Measurements from ENCODE around the gene HAUS7.

Gene HAUS7

GRCh38 chrX:153499876-153500275 is 29.5 kb upstream of the HAUS7 start:
- no peak overlapping the region for H3K4ac ChIP-seq (ENCODE audit: low read length)
- H2BK5ac ChIP-seq (ENCODE audit: low read length) = no peak overlapping the region
- H3K4me1 ChIP-seq (ENCODE audit: control insufficient read depth in 2 of 2, insufficient read depth in 1 of 2, low read depth in 1 of 2, low read length in 2 of 2) = peaks cover 0 to 3% of the 10 kb centered on the region in 2 donors
- H2AFZ ChIP-seq (ENCODE audit: low read length) = no peak overlapping the region
- H4K91ac ChIP-seq (ENCODE audit: low read depth, low read length, poor library complexity) = no peak overlapping the region
- WGBS, 2 donors (ENCODE audit: extremely low coverage in 2 of 2, insufficient read length in 2 of 2, insufficient replicate concordance in 1 of 2) = no CpG with 5 or more reads among the region's 17 CpGs
- no peak overlapping the region for H3K4me2 ChIP-seq (ENCODE audit: insufficient read depth, low read length, poor library complexity, severe bottlenecking)
- no peak overlapping the region for H3K4me3 ChIP-seq (ENCODE audit: low read length in 2 of 2)
- no peak overlapping the region for H2BK15ac ChIP-seq (ENCODE audit: low read length)
- no peaks in the 10 kb centered on the region for H3K9me3 ChIP-seq (replicated peaks in 1 of 2; ENCODE audit: control insufficient read depth in 2 of 2, insufficient read depth in 1 of 2, low read depth in 1 of 2, low read length in 2 of 2)
- H3K27me3 ChIP-seq (ENCODE audit: control insufficient read depth in 3 of 3, insufficient read depth in 3 of 3, low read depth in 1 of 3, low read length in 3 of 3) = peaks cover 0 to 3% (median 0%) of the 10 kb centered on the region in 3 experiments
- no peak overlapping the region for H3K23ac ChIP-seq (ENCODE audit: low read depth, low read length, poor library complexity)
- no peak overlapping the region for H2BK12ac ChIP-seq (ENCODE audit: low read length)
- DNase-seq (ENCODE audit: low spot score) = no peak
- no peaks in the 10 kb centered on the region for H3K36me3 ChIP-seq (replicated peaks in 1 of 2; ENCODE audit: control insufficient read depth in 2 of 2, insufficient read depth in 2 of 2, low read length in 2 of 2)
- H3K9ac ChIP-seq (ENCODE audit: low read depth, low read length, poor library complexity) = no peak overlapping the region
- no peaks in the 10 kb centered on the region for H3K79me1 ChIP-seq (ENCODE audit: low read depth, low read length)
- H2AK5ac ChIP-seq (ENCODE audit: low read depth, low read length) = no peak overlapping the region
- no peak overlapping the region for H3K18ac ChIP-seq (ENCODE audit: low read length)
- H3K14ac ChIP-seq (ENCODE audit: low read length) = no peak overlapping the region
- no peak overlapping the region for H3K27ac ChIP-seq (replicated peaks; ENCODE audit: low read length)
- H4K8ac ChIP-seq (ENCODE audit: low read depth, low read length) = no peak overlapping the region
- H2BK120ac ChIP-seq (ENCODE audit: low read depth, low read length) = no peak overlapping the region

- H2BK12ac ChIP-seq (ENCODE audit: low read length) = no peak overlapping the region
- H3K79me1 ChIP-seq (ENCODE audit: low read depth, low read length) = no peaks in the 10 kb centered on the region
- H4K8ac ChIP-seq (ENCODE audit: low read depth, low read length) = no peak overlapping the region
- H3K4ac ChIP-seq (ENCODE audit: low read length) = no peak overlapping the region
- no peak overlapping the region for H3K27ac ChIP-seq (replicated peaks; ENCODE audit: low read length)
- no peak for DNase-seq (ENCODE audit: low spot score)
- H3K9me3 ChIP-seq (replicated peaks in 1 of 2; ENCODE audit: control insufficient read depth in 2 of 2, insufficient read depth in 1 of 2, low read depth in 1 of 2, low read length in 2 of 2) = no peaks in the 10 kb centered on the region
- no peak overlapping the region for H2BK15ac ChIP-seq (ENCODE audit: low read length)
- no peak overlapping the region for H2BK5ac ChIP-seq (ENCODE audit: low read length)
- H3K36me3 ChIP-seq (replicated peaks in 1 of 2; ENCODE audit: control insufficient read depth in 2 of 2, insufficient read depth in 2 of 2, low read length in 2 of 2) = no peaks in the 10 kb centered on the region
- no peak overlapping the region for H2AFZ ChIP-seq (ENCODE audit: low read length)
- H3K4me1 ChIP-seq (ENCODE audit: control insufficient read depth in 2 of 2, insufficient read depth in 1 of 2, low read depth in 1 of 2, low read length in 2 of 2) = peaks cover 1 to 3% of the 10 kb centered on the region in 2 donors
- H3K18ac ChIP-seq (ENCODE audit: low read length) = no peak overlapping the region
- no peak overlapping the region for H3K9ac ChIP-seq (ENCODE audit: low read depth, low read length, poor library complexity)
- no peak overlapping the region for H3K4me2 ChIP-seq (ENCODE audit: insufficient read depth, low read length, poor library complexity, severe bottlenecking)
- H2BK120ac ChIP-seq (ENCODE audit: low read depth, low read length) = no peak overlapping the region
- H3K27me3 ChIP-seq (ENCODE audit: control insufficient read depth in 3 of 3, insufficient read depth in 3 of 3, low read depth in 1 of 3, low read length in 3 of 3) = peaks cover 0 to 3% (median 0%) of the 10 kb centered on the region in 3 experiments
- no peak overlapping the region for H3K14ac ChIP-seq (ENCODE audit: low read length)
- H4K91ac ChIP-seq (ENCODE audit: low read depth, low read length, poor library complexity) = no peak overlapping the region
- no peak overlapping the region for H2AK5ac ChIP-seq (ENCODE audit: low read depth, low read length)
- no peak overlapping the region for H3K23ac ChIP-seq (ENCODE audit: low read depth, low read length, poor library complexity)
- no peak overlapping the region for H3K4me3 ChIP-seq (ENCODE audit: low read length in 2 of 2)
- no CpG with 5 or more reads among the region's 15 CpGs for WGBS, 2 donors (ENCODE audit: extremely low coverage in 2 of 2, insufficient read length in 2 of 2, insufficient replicate concordance in 1 of 2)
These were observed 29.0 kb upstream of the HAUS7 start for GRCh38 chrX:153499341-153499740.

GRCh38 chrX:153498453-153498852 is 28.1 kb upstream of the HAUS7 start:
- Histone ChIP-seq H2BK5ac (ENCODE audit: low read length) (no peak overlapping the region), H2BK15ac (ENCODE audit: low read length) (no peak overlapping the region), H3K9me3 (replicated peaks in 1 of 2; ENCODE audit: control insufficient read depth in 2 of 2, insufficient read depth in 1 of 2, low read depth in 1 of 2, low read length in 2 of 2) (no peaks in the 10 kb centered on the region), H4K91ac (ENCODE audit: low read depth, low read length, poor library complexity) (no peak overlapping the region), H2BK12ac (ENCODE audit: low read length) (no peak overlapping the region), H2AK5ac (ENCODE audit: low read depth, low read length) (no peak overlapping the region), H3K36me3 (replicated peaks in 1 of 2; ENCODE audit: control insufficient read depth in 2 of 2, insufficient read depth in 2 of 2, low read length in 2 of 2) (no peaks in the 10 kb centered on the region), H3K9ac (ENCODE audit: low read depth, low read length, poor library complexity) (no peak overlapping the region), H3K18ac (ENCODE audit: low read length) (no peak overlapping the region), H4K8ac (ENCODE audit: low read depth, low read length) (no peak overlapping the region), H2AFZ (ENCODE audit: low read length) (no peak overlapping the region), H3K4me2 (ENCODE audit: insufficient read depth, low read length, poor library complexity, severe bottlenecking) (no peak overlapping the region), H3K27me3 (ENCODE audit: control insufficient read depth in 3 of 3, insufficient read depth in 3 of 3, low read depth in 1 of 3, low read length in 3 of 3) (peaks cover 0 to 7% (median 0%) of the 10 kb centered on the region in 3 experiments), H3K4me1 (ENCODE audit: control insufficient read depth in 2 of 2, insufficient read depth in 1 of 2, low read depth in 1 of 2, low read length in 2 of 2) (peaks cover 3 to 5% of the 10 kb centered on the region in 2 donors), H2BK120ac (ENCODE audit: low read depth, low read length) (no peak overlapping the region), H3K79me1 (ENCODE audit: low read depth, low read length) (no peaks in the 10 kb centered on the region), H3K23ac (ENCODE audit: low read depth, low read length, poor library complexity) (no peak overlapping the region), H3K14ac (ENCODE audit: low read length) (no peak overlapping the region), H3K4ac (ENCODE audit: low read length) (no peak overlapping the region), H3K4me3 (ENCODE audit: low read length in 2 of 2) (no peak overlapping the region), H3K27ac (replicated peaks; ENCODE audit: low read length) (no peak overlapping the region)
- WGBS, 2 donors (ENCODE audit: extremely low coverage in 2 of 2, insufficient read length in 2 of 2, insufficient replicate concordance in 1 of 2) = no CpG with 5 or more reads among the region's 7 CpGs
- DNase-seq (ENCODE audit: low spot score) = no peak

GRCh38 chrX:153496590-153496959 is 26.2 kb upstream of the HAUS7 start:
- Histone ChIP-seq H3K4ac (ENCODE audit: low read length) (no peak overlapping the region), H3K14ac (ENCODE audit: low read length) (no peak overlapping the region), H3K18ac (ENCODE audit: low read length) (no peak overlapping the region), H3K9me3 (replicated peaks in 1 of 2; ENCODE audit: control insufficient read depth in 2 of 2, insufficient read depth in 1 of 2, low read depth in 1 of 2, low read length in 2 of 2) (no peaks in the 10 kb centered on the region), H3K79me1 (ENCODE audit: low read depth, low read length) (no peaks in the 10 kb centered on the region), H3K36me3 (replicated peaks in 1 of 2; ENCODE audit: control insufficient read depth in 2 of 2, insufficient read depth in 2 of 2, low read length in 2 of 2) (no peaks in the 10 kb centered on the region), H3K23ac (ENCODE audit: low read depth, low read length, poor library complexity) (no peak overlapping the region), H4K8ac (ENCODE audit: low read depth, low read length) (no peak overlapping the region), H3K4me2 (ENCODE audit: insufficient read depth, low read length, poor library complexity, severe bottlenecking) (no peak overlapping the region), H3K4me1 (ENCODE audit: control insufficient read depth in 2 of 2, insufficient read depth in 1 of 2, low read depth in 1 of 2, low read length in 2 of 2) (peaks cover 7 to 8% of the 10 kb centered on the region in 2 donors), H3K27ac (replicated peaks; ENCODE audit: low read length) (no peak overlapping the region), H2BK15ac (ENCODE audit: low read length) (no peak overlapping the region), H2AFZ (ENCODE audit: low read length) (peak overlapping the region; percentile 61), H3K27me3 (ENCODE audit: control insufficient read depth in 3 of 3, insufficient read depth in 3 of 3, low read depth in 1 of 3, low read length in 3 of 3) (peaks cover 0 to 13% (median 0%) of the 10 kb centered on the region in 3 experiments), H2BK12ac (ENCODE audit: low read length) (no peak overlapping the region), H4K91ac (ENCODE audit: low read depth, low read length, poor library complexity) (no peak overlapping the region), H2BK120ac (ENCODE audit: low read depth, low read length) (no peak overlapping the region), H2BK5ac (ENCODE audit: low read length) (no peak overlapping the region), H2AK5ac (ENCODE audit: low read depth, low read length) (no peak overlapping the region), H3K4me3 (ENCODE audit: low read length in 2 of 2) (no peak overlapping the region), H3K9ac (ENCODE audit: low read depth, low read length, poor library complexity) (no peak overlapping the region)
- WGBS, 2 donors (ENCODE audit: extremely low coverage in 2 of 2, insufficient read length in 2 of 2, insufficient replicate concordance in 1 of 2) = no CpG with 5 or more reads among the region's 8 CpGs
- DNase-seq (ENCODE audit: low spot score) = no peak

Data from neuronal stem cell (in vitro differentiated cells).